Measurements from ENCODE around the gene PHACTR3. TPM values are rescaled to one million over a fixed set of nuclear protein-coding genes. Genes with fewer than 3 reads are reported as not detected.

Gene PHACTR3
- total and polyA plus RNA-seq, 4 donors = 0.14 to 0.42 (median 0.17) TPM

GRCh38 chr20:59581993-59582679, 22.2 kb upstream of the PHACTR3 start:
- TF ChIP-seq FOXA2 (IDR thresholded peaks at IDR 0.05) (no peak), EGR1 (IDR thresholded peaks at IDR 0.05; ENCODE audit: low read depth in 2 of 2) (no peak), NR2F2 (IDR thresholded peaks at IDR 0.05) (no peak), TAF1 (conservative IDR thresholded peaks at IDR 0.05) (no peak), RXRA (IDR thresholded peaks at IDR 0.05) (no peak), HNF4G (IDR thresholded peaks at IDR 0.05) (no peak), ATF3 (IDR thresholded peaks at IDR 0.05) (no peak), SP1 (IDR thresholded peaks at IDR 0.05) (no peak), JUND (IDR thresholded peaks at IDR 0.05) (no peak), FOXA1 (IDR thresholded peaks at IDR 0.05) (no peak), GABPA (IDR thresholded peaks at IDR 0.05 in 1 of 2, conservative IDR thresholded peaks at IDR 0.05 in 1 of 2) (no peak), HNF4A (conservative IDR thresholded peaks at IDR 0.05) (no peak), RAD21 (IDR thresholded peaks at IDR 0.05) (no peak), YY1 (IDR thresholded peaks at IDR 0.05) (no peak)
- TF ChIP-seq, protein P1, sequence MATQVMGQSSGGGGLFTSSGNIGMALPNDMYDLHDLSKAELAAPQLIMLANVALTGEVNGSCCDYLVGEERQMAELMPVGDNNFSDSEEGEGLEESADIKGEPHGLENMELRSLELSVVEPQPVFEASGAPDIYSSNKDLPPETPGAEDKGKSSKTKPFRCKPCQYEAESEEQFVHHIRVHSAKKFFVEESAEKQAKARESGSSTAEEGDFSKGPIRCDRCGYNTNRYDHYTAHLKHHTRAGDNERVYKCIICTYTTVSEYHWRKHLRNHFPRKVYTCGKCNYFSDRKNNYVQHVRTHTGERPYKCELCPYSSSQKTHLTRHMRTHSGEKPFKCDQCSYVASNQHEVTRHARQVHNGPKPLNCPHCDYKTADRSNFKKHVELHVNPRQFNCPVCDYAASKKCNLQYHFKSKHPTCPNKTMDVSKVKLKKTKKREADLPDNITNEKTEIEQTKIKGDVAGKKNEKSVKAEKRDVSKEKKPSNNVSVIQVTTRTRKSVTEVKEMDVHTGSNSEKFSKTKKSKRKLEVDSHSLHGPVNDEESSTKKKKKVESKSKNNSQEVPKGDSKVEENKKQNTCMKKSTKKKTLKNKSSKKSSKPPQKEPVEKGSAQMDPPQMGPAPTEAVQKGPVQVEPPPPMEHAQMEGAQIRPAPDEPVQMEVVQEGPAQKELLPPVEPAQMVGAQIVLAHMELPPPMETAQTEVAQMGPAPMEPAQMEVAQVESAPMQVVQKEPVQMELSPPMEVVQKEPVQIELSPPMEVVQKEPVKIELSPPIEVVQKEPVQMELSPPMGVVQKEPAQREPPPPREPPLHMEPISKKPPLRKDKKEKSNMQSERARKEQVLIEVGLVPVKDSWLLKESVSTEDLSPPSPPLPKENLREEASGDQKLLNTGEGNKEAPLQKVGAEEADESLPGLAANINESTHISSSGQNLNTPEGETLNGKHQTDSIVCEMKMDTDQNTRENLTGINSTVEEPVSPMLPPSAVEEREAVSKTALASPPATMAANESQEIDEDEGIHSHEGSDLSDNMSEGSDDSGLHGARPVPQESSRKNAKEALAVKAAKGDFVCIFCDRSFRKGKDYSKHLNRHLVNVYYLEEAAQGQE (IDR thresholded peaks at IDR 0.05) = no peak
- TF ChIP-seq, protein P2, sequence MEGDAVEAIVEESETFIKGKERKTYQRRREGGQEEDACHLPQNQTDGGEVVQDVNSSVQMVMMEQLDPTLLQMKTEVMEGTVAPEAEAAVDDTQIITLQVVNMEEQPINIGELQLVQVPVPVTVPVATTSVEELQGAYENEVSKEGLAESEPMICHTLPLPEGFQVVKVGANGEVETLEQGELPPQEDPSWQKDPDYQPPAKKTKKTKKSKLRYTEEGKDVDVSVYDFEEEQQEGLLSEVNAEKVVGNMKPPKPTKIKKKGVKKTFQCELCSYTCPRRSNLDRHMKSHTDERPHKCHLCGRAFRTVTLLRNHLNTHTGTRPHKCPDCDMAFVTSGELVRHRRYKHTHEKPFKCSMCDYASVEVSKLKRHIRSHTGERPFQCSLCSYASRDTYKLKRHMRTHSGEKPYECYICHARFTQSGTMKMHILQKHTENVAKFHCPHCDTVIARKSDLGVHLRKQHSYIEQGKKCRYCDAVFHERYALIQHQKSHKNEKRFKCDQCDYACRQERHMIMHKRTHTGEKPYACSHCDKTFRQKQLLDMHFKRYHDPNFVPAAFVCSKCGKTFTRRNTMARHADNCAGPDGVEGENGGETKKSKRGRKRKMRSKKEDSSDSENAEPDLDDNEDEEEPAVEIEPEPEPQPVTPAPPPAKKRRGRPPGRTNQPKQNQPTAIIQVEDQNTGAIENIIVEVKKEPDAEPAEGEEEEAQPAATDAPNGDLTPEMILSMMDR (IDR thresholded peaks at IDR 0.05; ENCODE audit: low read depth, low read length, missing input control) = no peak
- TF ChIP-seq, protein P3, sequence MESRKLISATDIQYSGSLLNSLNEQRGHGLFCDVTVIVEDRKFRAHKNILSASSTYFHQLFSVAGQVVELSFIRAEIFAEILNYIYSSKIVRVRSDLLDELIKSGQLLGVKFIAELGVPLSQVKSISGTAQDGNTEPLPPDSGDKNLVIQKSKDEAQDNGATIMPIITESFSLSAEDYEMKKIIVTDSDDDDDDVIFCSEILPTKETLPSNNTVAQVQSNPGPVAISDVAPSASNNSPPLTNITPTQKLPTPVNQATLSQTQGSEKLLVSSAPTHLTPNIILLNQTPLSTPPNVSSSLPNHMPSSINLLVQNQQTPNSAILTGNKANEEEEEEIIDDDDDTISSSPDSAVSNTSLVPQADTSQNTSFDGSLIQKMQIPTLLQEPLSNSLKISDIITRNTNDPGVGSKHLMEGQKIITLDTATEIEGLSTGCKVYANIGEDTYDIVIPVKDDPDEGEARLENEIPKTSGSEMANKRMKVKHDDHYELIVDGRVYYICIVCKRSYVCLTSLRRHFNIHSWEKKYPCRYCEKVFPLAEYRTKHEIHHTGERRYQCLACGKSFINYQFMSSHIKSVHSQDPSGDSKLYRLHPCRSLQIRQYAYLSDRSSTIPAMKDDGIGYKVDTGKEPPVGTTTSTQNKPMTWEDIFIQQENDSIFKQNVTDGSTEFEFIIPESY (IDR thresholded peaks at IDR 0.05) = no peak
- TF ChIP-seq, protein P4, sequence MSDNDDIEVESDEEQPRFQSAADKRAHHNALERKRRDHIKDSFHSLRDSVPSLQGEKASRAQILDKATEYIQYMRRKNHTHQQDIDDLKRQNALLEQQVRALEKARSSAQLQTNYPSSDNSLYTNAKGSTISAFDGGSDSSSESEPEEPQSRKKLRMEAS (IDR thresholded peaks at IDR 0.05) = no peak
- H3K36me3 ChIP-seq (ENCODE audit: control insufficient read depth in 4 of 4, insufficient read depth in 3 of 4, low read depth in 1 of 4, low read length in 3 of 4) = no peaks in the 10 kb centered on the region
- H3K4me3 ChIP-seq (ENCODE audit: low read depth in 1 of 3, low read length in 3 of 3) = no peak overlapping the region
- WGBS = 84% methylated on average over 13 of the region's 13 CpGs
- no peak overlapping the region for H3K9ac ChIP-seq (ENCODE audit: low read depth in 1 of 2, low read length in 2 of 2)
- peaks cover 0 to under 1% (median 0%) of the 10 kb centered on the region in 4 donors for H3K9me3 ChIP-seq (ENCODE audit: control insufficient read depth in 4 of 4, low read length in 3 of 4)
- peaks cover 0 to 12% (median 6%) of the 10 kb centered on the region in 4 donors for H3K27me3 ChIP-seq (ENCODE audit: control insufficient read depth in 4 of 4, insufficient read depth in 4 of 4, low read length in 3 of 4)
- H3K4me1 ChIP-seq (ENCODE audit: control insufficient read depth in 4 of 4, insufficient read depth in 4 of 4, low read length in 3 of 4) = no peaks in the 10 kb centered on the region
- DNase-seq (ENCODE audit: low spot score) = no peak
- no peak overlapping the region for H3K27ac ChIP-seq (ENCODE audit: low read depth in 1 of 2, low read length in 2 of 2)

Data from liver (tissue), 9 donors.